ENCODE data around the gene C17orf78. TPM values are rescaled to one million over a fixed set of nuclear protein-coding genes. Genes with fewer than 3 reads are reported as not detected.

Gene C17orf78
- total and polyA plus RNA-seq, 2 of the 13 experiments (the other 11 are each of a cell fraction or from before 2014, with no cell fraction given), result not detected

- no peak for TF ChIP-seq ATF7-NPFF (CRISPR knock-in tag; IDR thresholded peaks at IDR 0.05; ENCODE audit: low read depth)
- TF ChIP-seq ZNF513 (CRISPR knock-in tag; conservative IDR thresholded peaks at IDR 0.05), result no peak
- no peak; the same call in 1 of the 2 replicates for TF ChIP-seq ZFP37 (CRISPR knock-in tag; IDR thresholded peaks at IDR 0.05; ENCODE audit: borderline replicate concordance)
- TF ChIP-seq KLF11 (CRISPR knock-in tag; IDR thresholded peaks at IDR 0.05), result 0 out of 2 replicates have a peak, but pooled peaks have one; percentile 33
- TF ChIP-seq UBTF (CRISPR knock-in tag; IDR thresholded peaks at IDR 0.05), result no peak
- TF ChIP-seq SMAD3 (CRISPR knock-in tag; IDR thresholded peaks at IDR 0.05), result no peak
- no peak for TF ChIP-seq JARID2 (CRISPR knock-in tag; IDR thresholded peaks at IDR 0.05; ENCODE audit: insufficient replicate concordance)
- TF ChIP-seq AGO2 (optimal IDR thresholded peaks at IDR 0.05; ENCODE audit: low read depth, low read length), result no peak
- TF ChIP-seq HHEX (CRISPR knock-in tag; IDR thresholded peaks at IDR 0.05), result no peak
- TF ChIP-seq HMGXB4 (CRISPR knock-in tag; IDR thresholded peaks at IDR 0.05; ENCODE audit: borderline replicate concordance in 1 of 2, low read depth in 1 of 2), result peak in 1 of 2 experiments; percentile 60; a peak in 2 of 4 replicates
- TF ChIP-seq FOSL1 (CRISPR knock-in tag; IDR thresholded peaks at IDR 0.05; ENCODE audit: borderline replicate concordance), result no peak
- no peak for TF ChIP-seq NR2C2 (CRISPR knock-in tag; IDR thresholded peaks at IDR 0.05; ENCODE audit: borderline replicate concordance)
- TF ChIP-seq MXI1 (IDR thresholded peaks at IDR 0.05; ENCODE audit: borderline replicate concordance, low read depth, low read length), result peak; percentile 84; the same call in 1 of the 3 replicates
- TF ChIP-seq ZNF605 (CRISPR knock-in tag; IDR thresholded peaks at IDR 0.05), result peak; percentile 83
- TF ChIP-seq NFKB2 (CRISPR knock-in tag; IDR thresholded peaks at IDR 0.05; ENCODE audit: borderline replicate concordance), result no peak
- TF ChIP-seq ZNF747 (CRISPR knock-in tag; IDR thresholded peaks at IDR 0.05; ENCODE audit: borderline replicate concordance), result no peak
- TF ChIP-seq ZNF580 (CRISPR knock-in tag; IDR thresholded peaks at IDR 0.05; ENCODE audit: borderline replicate concordance, low read depth), result no peak; the same call in 1 of the 2 replicates
- TF ChIP-seq MYC (CRISPR knock-in tag; IDR thresholded peaks at IDR 0.05; ENCODE audit: borderline replicate concordance), result no peak
- peak; percentile 41; the same call in 1 of the 2 replicates for TF ChIP-seq ZNF510 (CRISPR knock-in tag; IDR thresholded peaks at IDR 0.05; ENCODE audit: low read depth)
- TF ChIP-seq ZNF713 (CRISPR knock-in tag; IDR thresholded peaks at IDR 0.05), result no peak
- no peak for TF ChIP-seq NCOR1 (IDR thresholded peaks at IDR 0.05; ENCODE audit: borderline replicate concordance, low read length)
- no peak for TF ChIP-seq HNRNPH1 (optimal IDR thresholded peaks at IDR 0.05; ENCODE audit: low read depth, low read length)
- no peak for TF ChIP-seq ZNF10 (CRISPR knock-in tag; IDR thresholded peaks at IDR 0.05; ENCODE audit: borderline replicate concordance, low read depth)
- TF ChIP-seq ZNF569 (CRISPR knock-in tag; IDR thresholded peaks at IDR 0.05; ENCODE audit: borderline replicate concordance), result no peak
These were observed 17.5 kb upstream of the C17orf78 start (continued) for GRCh38 chr17:37358098-37358829.
